Measurements from ENCODE around the gene ABCB1.

Gene ABCB1

GRCh38 chr7:87513735-87514335 lies 86.8 kb downstream of the ABCB1 start:
- no peak for DNase-seq (ENCODE audit: low read depth in 2 of 2)

DNA sequence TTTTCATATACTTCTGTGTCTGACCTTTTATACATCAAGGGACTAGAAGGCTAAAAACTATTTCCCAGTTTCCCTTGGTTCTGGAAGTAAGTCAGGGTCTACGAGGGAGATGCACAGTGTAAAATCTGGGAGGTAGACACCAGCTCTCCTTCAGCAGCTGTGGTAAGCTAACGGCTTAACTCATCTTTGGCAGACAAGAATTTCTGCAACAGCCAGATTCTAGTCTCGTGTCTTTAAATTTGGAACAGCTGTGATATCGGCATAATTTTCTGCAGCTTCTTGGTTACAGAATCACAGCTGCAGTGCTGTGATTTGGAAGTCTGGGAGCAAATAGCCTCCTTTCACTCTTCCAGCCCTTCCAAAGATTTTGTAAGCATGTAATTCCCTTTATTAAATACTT lies 87.8 kb downstream of the ABCB1 start:
- no peak for DNase-seq (ENCODE audit: low read depth in 2 of 2)

DNA sequence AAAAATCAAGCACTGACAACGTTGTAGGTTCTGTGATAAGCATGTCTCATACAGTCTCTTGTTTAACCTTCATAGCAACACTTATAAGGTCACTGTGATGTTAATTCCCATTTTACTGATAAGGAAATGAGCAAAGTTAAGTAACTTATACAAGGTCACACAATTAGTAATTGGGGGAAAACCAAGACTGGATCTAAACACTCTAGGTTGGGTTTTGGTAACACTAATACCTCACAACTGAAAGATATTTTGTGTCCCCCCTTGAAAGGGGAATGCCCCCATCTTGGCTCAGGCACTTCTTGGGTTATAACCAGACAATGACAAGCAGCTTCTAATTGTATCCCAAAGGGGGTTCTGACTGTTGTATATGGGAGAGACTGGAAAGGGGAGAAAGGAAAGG lies 89.2 kb downstream of the ABCB1 start:
- no peak for DNase-seq (ENCODE audit: low read depth in 2 of 2)

DNA sequence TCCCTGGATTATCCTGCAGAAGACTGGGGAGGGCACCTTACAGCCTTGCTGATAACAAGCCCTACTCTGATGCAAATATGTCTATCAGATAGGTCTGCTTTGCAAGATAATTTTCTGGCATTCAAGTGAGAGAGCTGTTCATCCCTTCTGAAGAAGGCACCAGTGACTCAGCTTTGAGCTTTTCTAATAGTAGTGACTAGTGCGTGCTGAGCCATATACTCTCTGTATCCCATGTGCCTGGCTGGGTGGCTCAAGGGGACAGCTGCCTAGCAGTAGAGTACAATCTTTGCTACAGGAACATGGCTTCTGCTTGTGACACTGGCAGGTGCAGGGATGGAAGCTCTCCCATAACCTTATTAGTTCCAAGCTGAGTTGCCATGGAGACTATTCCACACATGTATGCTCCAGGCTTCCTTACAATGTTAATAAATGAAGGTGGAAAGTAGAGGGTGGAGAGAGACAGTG lies 90.2 kb downstream of the ABCB1 start:
- DNase-seq (ENCODE audit: low read depth in 2 of 2) = no peak

DNA sequence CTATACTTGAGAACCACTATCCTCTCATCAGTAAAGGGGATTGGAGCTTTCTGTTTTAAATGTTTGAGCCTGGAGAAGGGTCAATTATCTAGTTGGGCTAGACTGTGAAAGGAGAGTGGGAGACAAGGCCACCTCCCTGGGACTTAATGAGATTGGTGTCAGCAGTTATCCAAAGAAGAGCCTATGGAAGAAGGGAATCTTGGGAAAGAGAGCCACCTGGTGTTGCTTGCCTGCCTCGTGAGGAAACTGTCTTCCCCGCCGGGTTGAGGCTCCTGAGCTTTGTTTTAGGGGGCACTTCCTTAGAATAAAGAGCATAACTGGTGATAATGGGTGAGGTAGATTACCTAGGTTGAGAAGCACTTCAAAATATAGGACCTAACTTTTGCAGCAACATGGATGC lies 93.2 kb downstream of the ABCB1 start:
- DNase-seq (ENCODE audit: low read depth in 2 of 2) = no peak

DNA sequence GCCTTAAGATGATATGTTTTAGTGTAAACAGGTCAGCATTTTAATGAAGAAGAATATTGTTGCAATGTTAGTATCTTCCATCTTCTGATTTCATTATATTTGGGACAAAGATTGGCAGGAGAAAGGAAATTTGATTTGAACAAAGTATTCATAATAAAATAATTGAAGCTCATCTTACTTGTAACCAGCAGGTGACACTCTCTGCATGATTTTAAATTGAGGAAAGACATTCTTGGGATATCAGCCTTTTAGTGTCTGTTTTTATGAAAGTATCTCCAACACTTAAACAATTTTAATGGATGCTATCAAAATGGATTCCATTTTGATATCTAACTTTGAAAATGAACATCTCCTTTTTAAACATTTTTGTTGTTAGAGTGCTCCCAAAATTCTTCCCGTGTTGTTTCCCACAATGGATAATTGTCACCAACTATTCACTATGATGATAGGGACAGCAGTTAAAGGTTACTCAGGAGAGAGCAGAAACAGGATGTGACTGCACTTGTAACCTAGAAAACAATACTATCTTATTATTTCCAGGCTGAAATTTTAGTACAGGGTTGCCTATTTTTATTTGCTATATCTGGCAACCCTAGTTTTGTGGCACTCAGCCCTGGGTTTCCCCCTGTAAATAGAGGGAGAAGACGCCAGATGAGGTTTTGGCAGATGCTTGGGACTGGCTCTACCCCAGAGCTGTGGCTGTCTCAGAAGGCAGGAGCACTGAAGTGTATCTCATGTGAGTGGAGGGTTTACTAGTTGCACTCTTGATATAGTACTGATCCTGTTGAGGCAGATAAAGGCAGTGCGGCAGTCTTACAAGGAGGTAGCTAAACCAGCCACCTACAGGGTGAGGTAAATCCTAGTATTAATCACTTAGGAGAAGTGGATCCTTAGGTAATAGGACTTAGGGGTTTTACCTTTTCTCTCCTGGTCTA lies 94.2 kb downstream of the ABCB1 start:
- DNase-seq (ENCODE audit: low read depth in 2 of 2) = no peak

DNA sequence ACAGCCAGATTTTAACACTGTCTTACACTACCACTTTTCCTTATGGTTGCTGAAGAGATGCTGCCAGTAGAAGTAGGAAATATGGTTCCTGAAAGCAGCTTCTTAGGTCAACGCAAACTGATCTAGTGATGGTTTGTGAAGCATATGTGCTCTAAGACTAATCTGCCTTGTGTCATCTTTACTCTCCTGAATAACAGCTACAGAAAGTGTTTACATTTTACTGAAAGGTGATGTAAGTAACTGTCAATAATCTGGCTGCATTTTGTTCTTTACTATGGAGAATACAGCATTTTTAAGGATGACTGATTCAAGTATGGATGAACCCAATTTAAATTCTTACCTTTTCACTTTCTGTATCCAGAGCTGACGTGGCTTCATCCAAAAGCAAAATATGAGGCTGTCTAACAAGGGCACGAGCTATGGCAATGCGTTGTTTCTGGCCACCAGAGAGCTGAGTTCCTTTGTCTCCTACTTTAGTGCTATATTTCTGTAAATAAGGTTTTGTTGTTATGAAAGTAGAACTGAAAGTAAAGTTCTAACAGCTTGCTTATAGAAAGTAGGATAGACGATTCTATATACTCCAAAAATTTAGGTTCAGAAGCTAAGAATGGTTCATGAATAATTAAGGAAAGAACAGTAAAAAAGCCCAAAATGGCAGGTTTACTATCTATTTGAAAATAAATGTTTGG lies 95.0 kb downstream of the ABCB1 start:
- no peak for DNase-seq (ENCODE audit: low read depth in 2 of 2)

DNA sequence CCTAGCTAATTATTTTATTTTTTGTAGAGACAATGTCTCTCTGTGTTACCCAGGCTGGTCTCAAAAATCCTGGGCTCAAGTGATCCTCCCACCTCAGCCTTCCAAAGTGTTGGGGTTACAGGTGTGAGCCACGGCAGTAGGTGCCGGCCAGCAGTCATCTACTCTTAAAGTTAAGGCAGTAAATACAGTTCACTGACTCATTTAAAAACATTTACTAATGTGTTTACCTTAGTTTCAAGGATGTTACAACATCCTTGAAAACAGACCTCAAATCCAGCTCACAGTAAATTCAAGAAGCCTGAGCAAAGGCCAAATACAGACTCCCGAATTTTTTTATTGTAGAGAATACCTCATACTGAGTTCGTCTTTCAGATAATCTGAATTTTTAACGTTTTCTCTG lies 95.6 kb downstream of the ABCB1 start:
- DNase-seq (ENCODE audit: low read depth in 2 of 2) = no peak

- no peak for DNase-seq (ENCODE audit: low read depth in 2 of 2)
Measured at GRCh38 chr7:87499494-87499893, 101.2 kb downstream of the ABCB1 start.

DNA sequence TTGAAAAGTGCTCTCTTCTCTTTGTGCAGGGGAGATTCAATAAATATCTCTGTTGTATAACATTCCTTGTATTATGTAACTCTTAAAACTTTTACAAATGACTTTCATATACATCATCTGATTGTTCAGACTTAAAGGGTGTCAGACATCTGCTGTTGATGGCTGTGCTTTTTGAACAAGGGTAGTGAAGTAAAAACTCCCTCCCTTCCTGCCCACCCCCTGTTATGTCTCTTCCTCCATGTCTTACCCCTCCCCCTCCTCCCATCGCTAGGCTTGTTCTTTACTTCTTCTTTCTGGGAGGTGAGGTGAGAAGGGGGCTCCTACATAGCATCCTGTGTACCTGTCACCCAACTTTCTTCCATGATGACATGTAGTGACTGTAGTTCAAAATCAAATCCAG lies 101.8 kb downstream of the ABCB1 start:
- DNase-seq (ENCODE audit: low read depth in 2 of 2) = no peak

- DNase-seq (ENCODE audit: low read depth in 2 of 2) = no peak
Measured at GRCh38 chr7:87497482-87497881, 103.2 kb downstream of the ABCB1 start.

- DNase-seq (ENCODE audit: low read depth in 2 of 2) = no peak
Measured at GRCh38 chr7:87495366-87495765, 105.3 kb downstream of the ABCB1 start.

DNA sequence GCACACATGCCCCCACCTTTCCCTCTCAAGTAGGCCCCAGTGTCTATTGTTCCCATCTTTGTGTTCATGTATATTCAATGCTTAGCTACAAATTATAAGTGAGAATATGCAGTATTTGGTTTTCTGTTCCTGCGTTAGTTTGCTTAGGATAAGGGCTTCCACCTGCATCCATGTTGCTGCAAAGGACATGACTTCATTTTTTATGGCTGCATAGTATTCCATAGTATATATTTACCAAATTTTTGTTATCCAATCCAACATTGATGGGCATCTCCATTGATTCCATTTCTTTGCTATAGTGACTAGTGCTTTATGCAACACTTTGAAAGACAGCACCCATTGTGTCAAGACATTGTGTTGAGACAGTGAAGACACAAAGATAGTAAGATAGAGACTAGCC lies 106.2 kb downstream of the ABCB1 start:
- no peak for DNase-seq (ENCODE audit: low read depth in 2 of 2)

DNA sequence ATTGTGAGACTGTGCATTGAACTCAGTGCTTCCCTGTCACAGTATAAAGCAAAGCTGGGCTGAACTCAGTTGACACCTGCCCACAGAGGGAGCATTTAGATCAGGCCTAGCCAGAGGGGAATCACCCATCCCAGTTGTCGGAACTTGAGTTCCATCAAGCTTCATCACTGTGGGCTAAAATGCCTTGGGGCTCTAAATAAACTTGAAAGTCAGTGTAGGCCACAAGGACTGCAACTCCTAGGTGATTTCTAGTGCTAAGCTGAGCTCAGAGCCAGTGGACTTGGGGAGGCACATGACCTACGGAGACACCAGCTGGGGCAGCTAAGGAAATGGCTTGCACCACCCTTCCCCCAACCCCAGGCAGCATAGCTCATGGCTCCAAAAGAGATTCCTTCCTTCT lies 117.6 kb downstream of the ABCB1 start:
- DNase-seq (ENCODE audit: low read depth in 2 of 2) = no peak

DNA sequence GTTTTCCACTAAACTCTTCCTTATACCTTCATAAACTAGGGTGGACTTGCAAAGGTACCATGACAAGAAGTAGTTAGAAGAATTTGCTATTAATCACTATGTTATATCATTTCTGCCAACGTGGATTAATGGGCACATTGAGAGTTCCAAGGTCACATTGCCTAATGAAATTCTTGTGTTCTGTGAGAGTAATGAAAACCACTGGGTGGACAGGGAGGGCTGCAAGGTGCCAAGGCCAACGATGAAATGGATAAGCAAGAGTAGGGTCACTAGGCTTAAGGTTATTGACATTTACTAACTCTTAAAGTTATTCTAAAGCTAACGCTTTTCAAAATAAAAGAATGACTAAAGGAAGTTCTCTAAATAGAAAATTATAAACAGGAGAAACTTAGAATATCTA lies 118.6 kb downstream of the ABCB1 start:
- DNase-seq (ENCODE audit: low read depth in 2 of 2) = no peak

DNA sequence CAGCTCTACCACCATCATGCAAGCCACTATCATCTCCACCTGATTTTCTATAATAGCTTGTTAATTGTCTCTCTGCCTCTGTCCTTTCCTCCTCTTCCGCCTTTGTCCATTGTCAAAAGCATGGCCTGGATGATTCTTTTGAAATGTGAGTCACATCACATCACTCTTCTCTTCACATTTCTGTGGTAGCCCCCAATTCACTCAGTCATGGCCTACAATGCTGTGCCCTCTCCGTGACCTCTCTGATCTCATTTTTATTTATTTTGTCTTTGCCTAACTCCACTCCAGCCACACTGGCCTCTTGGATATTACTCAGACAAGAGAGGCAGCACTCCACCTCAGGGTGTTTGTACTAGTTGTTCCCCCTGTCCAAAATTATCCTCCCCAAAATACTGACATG lies 120.3 kb downstream of the ABCB1 start:
- no peak for DNase-seq (ENCODE audit: low read depth in 2 of 2)

DNA sequence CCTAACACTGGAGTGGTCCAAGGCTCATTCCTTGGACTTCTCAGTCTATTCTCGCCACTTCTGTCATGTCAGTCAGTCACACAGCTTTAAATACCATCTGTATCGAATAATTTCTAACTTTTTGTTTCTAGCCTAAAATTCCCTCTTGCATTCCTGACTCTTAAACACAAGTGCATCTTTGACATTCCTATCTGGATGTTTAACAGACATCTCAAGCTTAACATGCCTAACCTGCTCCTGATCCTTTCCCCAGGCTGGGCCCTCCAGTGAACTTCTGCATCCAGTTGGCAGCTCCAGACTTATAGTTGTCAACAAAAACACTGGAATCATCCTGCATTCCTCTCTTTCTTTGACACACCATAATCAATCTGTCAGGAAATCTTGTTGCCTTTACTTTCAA lies 120.7 kb downstream of the ABCB1 start:
- no peak for DNase-seq (ENCODE audit: low read depth in 2 of 2)

DNA sequence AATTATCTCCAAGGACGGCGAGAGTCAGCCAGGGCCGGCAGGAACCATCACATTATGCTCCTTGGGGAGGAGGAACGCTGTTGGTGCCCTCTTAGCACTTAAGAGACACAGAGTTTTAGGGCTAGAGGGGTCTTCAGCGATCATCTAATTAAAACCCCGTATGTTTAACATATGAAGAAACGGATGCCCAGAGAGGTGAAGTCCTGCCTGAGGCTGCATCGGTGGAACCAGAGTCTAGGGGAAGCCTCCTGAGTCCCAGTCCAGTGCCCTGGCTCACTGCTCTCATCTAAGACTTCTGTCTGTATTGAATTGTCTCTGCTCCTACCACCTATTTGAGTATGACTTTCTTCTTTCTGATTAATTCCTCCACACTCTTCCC lies 124.5 kb downstream of the ABCB1 start:
- no peak for DNase-seq (ENCODE audit: low read depth in 2 of 2)

DNA sequence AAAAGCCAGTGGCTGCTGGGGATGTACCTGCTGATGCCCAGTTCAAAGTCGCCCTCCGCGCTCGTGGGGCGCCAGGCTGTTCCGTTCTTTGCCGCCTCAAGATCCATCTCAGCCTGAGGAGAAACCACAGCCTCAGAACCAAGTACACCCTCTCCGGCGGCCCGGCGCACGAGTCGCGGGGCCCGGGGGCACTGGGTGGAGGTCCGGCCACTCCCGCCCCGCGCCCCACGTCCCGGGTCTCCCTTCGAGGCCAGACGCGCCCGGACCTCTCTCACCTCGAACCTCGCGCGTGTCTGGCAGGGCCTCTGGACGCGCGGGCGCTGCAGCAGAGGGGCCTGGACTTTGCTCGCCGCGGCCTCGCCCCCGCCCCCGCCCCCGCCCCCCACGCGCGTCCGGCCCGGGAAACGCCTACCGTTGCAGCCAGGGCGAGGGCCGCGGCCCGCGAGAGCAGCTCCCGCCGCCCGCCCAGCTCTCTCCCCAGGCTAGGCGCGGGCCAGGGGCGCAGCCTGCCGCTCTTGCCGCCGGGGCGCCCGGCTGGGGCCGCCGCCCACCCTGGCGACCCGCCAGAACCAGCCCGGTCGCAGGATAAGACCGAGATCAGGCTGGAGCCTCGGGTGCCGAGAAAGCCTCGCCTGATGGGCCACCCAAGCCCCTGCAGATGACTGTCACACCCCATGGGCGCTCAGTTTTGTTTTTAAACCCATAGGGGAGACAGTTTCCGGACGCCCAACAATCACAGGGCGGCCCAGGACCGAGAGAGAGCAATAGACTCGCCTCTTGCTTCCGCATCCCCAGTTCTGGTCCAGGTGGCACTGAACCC lies 125.1 kb downstream of the ABCB1 start, which contains the start of gene ABCB4:
Gene ABCB4, minus strand, starts transcription at position 322 of the 820 bp plus-strand sequence. Its CDS starts 215 bp downstream, at position 107.
- DNase-seq (ENCODE audit: low read depth in 2 of 2) = no peak

DNA sequence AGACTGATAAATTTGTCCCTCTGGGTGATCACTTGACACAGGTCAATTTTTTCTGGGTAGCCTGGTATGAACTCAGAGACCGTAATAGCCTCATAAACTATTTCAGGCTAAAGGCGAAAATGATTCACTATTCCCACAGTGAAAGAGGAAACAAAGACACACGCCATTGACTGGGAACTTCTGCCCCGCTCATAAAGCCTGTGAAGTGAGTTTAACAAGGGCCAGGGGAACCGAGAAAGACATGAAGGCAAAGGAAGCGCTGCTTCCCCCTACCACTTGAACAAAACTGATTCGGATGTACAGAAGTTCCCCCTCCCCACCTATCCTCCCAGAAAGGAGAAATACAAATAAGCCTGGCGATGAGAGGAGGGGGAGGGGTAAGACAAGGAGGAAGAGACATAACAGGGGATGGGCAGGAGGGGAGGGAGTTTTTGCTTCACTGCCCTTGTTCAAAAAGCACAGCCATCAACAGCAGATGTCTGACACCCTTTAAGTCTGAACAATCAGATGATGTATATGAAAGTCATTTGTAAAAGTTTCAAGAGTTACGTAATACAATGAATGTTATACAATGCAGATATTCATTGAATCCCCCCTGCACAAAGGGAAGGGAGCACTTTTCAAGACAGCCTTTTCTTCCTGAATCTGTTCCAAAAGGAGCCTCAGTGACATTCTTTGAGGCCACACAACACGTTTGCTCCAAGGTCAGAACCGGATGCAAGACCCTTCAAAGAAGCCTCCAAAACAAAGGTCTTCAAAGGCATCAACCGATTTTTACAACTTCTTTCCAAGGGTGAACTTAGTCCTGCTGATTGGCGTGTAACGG lies 125.9 kb downstream of the ABCB1 start:
- no peak for DNase-seq (ENCODE audit: low read depth in 2 of 2)

DNA sequence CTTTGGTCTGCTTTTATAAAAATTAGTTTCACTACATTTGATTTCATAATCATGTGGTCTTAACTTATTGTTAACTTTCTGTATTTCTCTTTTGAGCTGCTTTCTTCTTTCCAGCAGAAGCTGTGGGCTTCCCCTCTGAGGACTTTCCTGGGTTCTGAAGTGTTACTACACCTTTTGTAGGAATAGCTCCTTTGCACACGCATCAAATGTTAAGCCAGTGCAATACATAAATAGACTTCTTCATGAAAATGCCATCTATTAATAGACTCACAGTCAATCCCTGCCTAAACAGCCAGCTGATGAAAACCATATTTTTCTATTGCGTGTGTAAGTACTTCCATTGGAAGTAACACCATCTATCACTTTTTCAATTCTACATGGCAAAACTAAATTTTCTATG lies 126.7 kb downstream of the ABCB1 start:
- DNase-seq (ENCODE audit: low read depth in 2 of 2) = no peak

Data from stimulated activated CD8-positive, alpha-beta memory T cell treated with anti-CD3 and anti-CD28 coated beads, Interleukin-2, amount 100 ng/mL, for 1 hour (primary cell).